ENCODE measurements around the gene KIF13A. TPM values are rescaled to one million over a fixed set of nuclear protein-coding genes. Genes with fewer than 3 reads are reported as not detected.
"Not testable (repeated sequence)": the region's sequence is repeated elsewhere in the genome, so short reads cannot be mapped to it uniquely, and the experiment has no call there.

KIF13A gene
- total RNA-seq, 2 donors from 2014 or later, result 0.45 TPM; not detected in 1

DNA sequence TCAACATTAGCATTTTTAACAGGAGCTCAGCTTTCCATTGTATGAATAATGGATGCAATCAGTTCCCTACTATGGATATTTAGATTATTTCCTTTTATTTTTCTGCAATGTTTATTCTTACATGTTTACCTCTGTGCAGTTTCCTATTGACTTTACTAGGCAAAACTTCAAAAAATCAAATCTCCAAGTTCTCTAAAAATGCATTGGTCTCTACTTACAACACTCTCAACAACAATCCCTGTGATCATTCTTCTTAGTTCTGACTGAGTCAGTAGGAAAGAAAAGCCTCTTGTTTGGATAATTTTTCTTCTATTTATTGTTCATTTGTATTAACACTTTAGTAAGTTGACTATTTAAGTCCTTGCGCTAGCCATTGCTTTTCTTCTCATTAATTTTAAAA lies 126.1 kb downstream of the KIF13A start:
- no peaks in the 10 kb centered on the region for H3K36me3 Mint-ChIP-seq (ENCODE audit: low read depth)
- no peak for ATAC-seq (replicated peaks)
- H3K27ac Mint-ChIP-seq, result no peak overlapping the region
- no peak overlapping the region for H3K4me3 Mint-ChIP-seq
- no peaks in the 10 kb centered on the region for H3K9me3 Mint-ChIP-seq
- peaks cover 5% of the 10 kb centered on the region for H3K27me3 Mint-ChIP-seq
- H3K4me1 Mint-ChIP-seq, result no peaks in the 10 kb centered on the region

- H3K36me3 Mint-ChIP-seq (ENCODE audit: low read depth), result no peaks in the 10 kb centered on the region
- H3K4me1 Mint-ChIP-seq, result no peaks in the 10 kb centered on the region
- H3K4me3 Mint-ChIP-seq, result no peak overlapping the region
- no peak for ATAC-seq (replicated peaks)
- H3K27ac Mint-ChIP-seq, result no peak overlapping the region
- peaks cover 5% of the 10 kb centered on the region for H3K27me3 Mint-ChIP-seq
- H3K9me3 Mint-ChIP-seq, result no peaks in the 10 kb centered on the region
These were observed 127.6 kb downstream of the KIF13A start for GRCh38 chr6:17859846-17860245.

DNA sequence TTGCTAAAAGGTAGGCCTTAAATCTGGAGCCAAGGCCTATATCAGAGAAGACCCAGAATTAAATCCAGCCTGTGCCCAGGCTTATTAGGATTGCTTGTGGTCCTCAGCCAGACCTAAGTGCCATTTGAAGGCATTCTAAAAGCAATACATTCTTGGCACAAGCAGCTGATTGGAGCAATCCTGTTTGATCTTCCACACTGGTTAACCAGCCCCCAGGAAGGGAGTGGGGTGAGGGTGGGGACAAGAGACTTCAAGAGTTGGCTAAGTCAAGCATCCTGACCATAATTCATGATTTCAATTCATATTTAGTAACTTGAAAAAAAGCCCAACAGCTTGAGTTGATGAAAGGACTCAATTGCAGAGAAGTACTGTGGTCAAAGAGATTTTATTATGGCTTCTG lies 128.9 kb downstream of the KIF13A start:
- Mint-ChIP-seq H3K27ac (no peak overlapping the region), H3K27me3 (peaks cover 3% of the 10 kb centered on the region), H3K4me3 (no peak overlapping the region), H3K4me1 (no peaks in the 10 kb centered on the region), H3K36me3 (ENCODE audit: low read depth) (no peaks in the 10 kb centered on the region), H3K9me3 (no peaks in the 10 kb centered on the region)
- ATAC-seq (replicated peaks), result no peak

DNA sequence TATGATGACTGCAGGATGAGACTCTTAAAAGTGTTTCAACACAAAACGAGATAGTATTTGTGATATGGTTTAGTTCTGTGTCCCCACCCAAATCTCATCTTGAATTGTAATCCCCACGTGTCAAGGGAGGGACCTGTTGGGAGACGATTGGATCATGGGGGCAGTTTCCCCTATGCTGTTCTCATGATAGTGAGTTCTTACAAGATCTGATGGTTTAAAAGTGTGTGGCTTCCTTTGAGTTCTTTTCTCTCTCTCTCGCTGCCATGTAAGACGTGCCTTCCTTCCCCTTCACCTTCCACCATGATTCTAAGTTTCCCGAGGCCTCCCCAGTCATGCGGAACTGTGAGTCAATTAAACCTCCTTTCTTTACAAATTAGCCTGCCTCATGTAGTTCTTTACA lies 130.2 kb downstream of the KIF13A start:
- not testable (repeated sequence) for H3K36me3 Mint-ChIP-seq (ENCODE audit: low read depth); H3K27ac Mint-ChIP-seq; H3K4me1 Mint-ChIP-seq; H3K4me3 Mint-ChIP-seq; H3K9me3 Mint-ChIP-seq; ATAC-seq (replicated peaks); H3K27me3 Mint-ChIP-seq

- ATAC-seq (replicated peaks), result no peak
- no peaks in the 10 kb centered on the region for H3K9me3 Mint-ChIP-seq
- H3K36me3 Mint-ChIP-seq (ENCODE audit: low read depth), result no peaks in the 10 kb centered on the region
- H3K27me3 Mint-ChIP-seq, result peaks cover 6% of the 10 kb centered on the region
- no peak overlapping the region for H3K4me3 Mint-ChIP-seq
- H3K27ac Mint-ChIP-seq, result no peak overlapping the region
- H3K4me1 Mint-ChIP-seq, result no peaks in the 10 kb centered on the region
These were observed 131.1 kb downstream of the KIF13A start for GRCh38 chr6:17856306-17856705.

- Mint-ChIP-seq H3K4me3 (no peak overlapping the region), H3K27ac (no peak overlapping the region), H3K4me1 (no peaks in the 10 kb centered on the region), H3K27me3 (peaks cover 10% of the 10 kb centered on the region), H3K9me3 (no peaks in the 10 kb centered on the region), H3K36me3 (ENCODE audit: low read depth) (no peaks in the 10 kb centered on the region)
- ATAC-seq (replicated peaks), result no peak
These were observed 132.1 kb downstream of the KIF13A start for GRCh38 chr6:17855381-17855780.

DNA sequence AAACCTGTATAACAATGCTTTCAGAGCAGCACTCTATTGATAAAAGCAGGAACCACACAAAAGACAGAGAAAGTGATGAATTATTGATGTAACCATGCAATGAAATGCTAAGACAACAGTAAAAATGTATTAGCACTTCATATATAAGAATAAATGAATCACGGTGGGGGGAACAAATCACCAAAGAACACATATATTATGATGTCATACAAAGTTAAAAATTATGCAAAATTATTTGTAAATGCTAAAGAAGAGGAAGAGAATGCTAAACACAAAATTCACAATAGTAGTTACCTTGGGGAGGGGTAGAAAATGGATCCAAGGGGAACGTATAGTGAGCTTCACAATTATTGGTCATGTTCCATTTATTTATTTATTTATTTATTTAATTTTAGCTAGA lies 133.9 kb downstream of the KIF13A start:
- no peak for ATAC-seq (replicated peaks)
- H3K36me3 Mint-ChIP-seq (ENCODE audit: low read depth), result no peaks in the 10 kb centered on the region
- H3K27me3 Mint-ChIP-seq, result peaks cover 14% of the 10 kb centered on the region
- no peaks in the 10 kb centered on the region for H3K9me3 Mint-ChIP-seq
- no peak overlapping the region for H3K27ac Mint-ChIP-seq
- no peak overlapping the region for H3K4me3 Mint-ChIP-seq
- no peaks in the 10 kb centered on the region for H3K4me1 Mint-ChIP-seq

DNA sequence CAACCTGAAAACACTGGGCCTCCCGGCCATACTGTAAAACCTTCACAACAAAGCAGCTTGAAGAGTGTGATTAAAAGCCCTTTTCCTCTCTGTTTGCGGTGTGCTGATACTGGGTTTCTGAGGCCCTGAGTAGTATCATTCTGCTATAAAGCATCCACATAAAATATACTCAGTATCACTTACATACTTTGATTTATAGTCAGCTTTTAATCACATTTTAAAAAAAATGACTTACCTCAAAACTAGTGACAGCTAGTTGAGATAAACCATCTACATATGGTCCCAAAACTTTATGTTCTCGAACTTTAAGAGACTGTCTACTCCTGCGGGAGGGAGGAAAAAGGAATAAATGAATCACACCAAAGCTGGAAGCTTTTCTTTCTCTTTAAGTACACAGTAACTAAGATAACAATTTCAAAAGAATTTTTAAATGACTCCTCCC lies 135.7 kb downstream of the KIF13A start:
- Mint-ChIP-seq H3K4me1 (no peaks in the 10 kb centered on the region), H3K4me3 (no peak overlapping the region), H3K27me3 (peaks cover 14% of the 10 kb centered on the region), H3K9me3 (no peaks in the 10 kb centered on the region), H3K36me3 (ENCODE audit: low read depth) (no peaks in the 10 kb centered on the region), H3K27ac (no peak overlapping the region)
- ATAC-seq (replicated peaks), result no peak

DNA sequence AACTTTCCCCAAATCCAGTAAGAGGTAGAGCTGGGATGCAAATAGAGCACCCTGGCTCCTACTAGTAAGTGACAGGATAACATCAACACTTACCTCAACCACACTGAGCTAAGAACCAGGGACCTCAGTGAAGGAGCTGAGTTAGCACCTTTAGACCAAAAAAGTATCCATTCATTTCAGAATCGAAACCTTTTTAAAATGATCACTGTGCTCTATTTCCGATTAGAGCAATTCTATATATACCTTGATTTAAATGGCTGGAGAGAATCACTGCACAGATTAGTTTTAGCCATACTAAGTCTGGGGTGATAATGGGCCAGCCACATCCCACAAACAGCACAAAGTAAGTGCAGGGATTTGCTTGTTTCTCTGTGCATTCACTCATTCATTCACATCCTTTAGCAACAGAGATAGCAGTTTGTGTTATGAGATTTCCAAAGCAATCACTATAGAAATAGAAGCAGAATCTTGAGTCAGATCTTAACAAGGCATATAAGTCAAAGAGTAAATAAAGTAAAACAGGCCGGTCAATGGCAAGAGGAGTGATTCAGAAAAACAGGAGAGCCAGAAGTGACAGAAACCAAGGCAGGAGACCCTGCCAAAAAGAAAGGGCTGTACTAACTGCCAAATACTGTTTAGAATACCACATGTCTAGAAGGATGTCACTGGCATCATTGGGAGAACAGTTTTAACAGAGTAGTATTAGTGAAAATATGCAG lies 136.3 kb downstream of the KIF13A start:
- Mint-ChIP-seq H3K4me1 (no peaks in the 10 kb centered on the region), H3K4me3 (no peak overlapping the region), H3K36me3 (ENCODE audit: low read depth) (no peaks in the 10 kb centered on the region), H3K9me3 (no peaks in the 10 kb centered on the region), H3K27ac (no peak overlapping the region), H3K27me3 (peaks cover 14% of the 10 kb centered on the region)
- ATAC-seq (replicated peaks), result no peak

DNA sequence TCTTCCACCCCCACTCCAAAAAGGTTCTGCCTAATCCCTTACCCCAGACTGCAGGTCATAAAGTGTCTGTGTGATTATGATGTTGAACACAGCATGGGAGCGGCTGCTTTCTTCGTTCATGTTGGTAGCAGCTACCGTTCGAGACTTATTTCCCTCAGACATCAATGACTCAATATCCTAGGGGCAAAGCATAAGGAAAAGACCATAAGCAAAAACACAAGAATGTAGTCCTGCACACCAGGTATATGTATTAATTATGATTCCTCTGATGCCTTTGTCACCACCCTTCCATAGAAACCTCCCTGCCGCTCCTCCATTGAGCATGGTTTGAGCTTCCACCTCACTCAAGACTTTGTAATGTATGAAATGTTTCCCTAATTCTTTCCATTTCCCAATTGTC lies 137.2 kb downstream of the KIF13A start:
- no peak for ATAC-seq (replicated peaks)
- Mint-ChIP-seq H3K27me3 (peaks cover 12% of the 10 kb centered on the region), H3K9me3 (no peaks in the 10 kb centered on the region)

GRCh38 chr6:17847203-17847760 lies 140.2 kb downstream of the KIF13A start:
- Mint-ChIP-seq H3K27ac (no peak overlapping the region), H3K4me3 (no peak overlapping the region), H3K27me3 (peaks cover 8% of the 10 kb centered on the region), H3K36me3 (ENCODE audit: low read depth) (no peaks in the 10 kb centered on the region), H3K9me3 (no peaks in the 10 kb centered on the region), H3K4me1 (no peaks in the 10 kb centered on the region)
- no peak for ATAC-seq (replicated peaks)

More for the DNA sequence above, 137.2 kb downstream of the KIF13A start:
- H3K4me1 Mint-ChIP-seq, result no peaks in the 10 kb centered on the region
- H3K4me3 Mint-ChIP-seq, result no peak overlapping the region
- no peak overlapping the region for H3K27ac Mint-ChIP-seq
- no peaks in the 10 kb centered on the region for H3K36me3 Mint-ChIP-seq (ENCODE audit: low read depth)

DNA sequence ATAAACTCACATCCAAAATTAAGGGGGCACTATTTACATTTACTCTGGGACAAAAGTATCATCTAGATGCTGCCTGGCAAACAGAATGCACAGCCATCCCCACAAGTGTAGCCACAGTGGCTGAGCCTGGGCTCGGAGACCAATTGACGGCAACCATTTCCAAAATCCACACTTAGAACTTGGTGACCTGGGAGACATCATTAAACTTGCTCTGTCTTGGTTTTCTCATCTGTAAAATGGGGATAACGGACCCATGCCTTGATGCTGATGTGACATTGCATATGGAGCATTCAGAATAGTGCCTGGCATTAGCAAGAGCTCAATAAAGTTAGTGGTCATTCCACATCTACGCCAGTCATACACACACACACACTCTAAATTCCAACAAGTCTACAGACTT lies 140.7 kb downstream of the KIF13A start:
- H3K4me3 Mint-ChIP-seq, result no peak overlapping the region
- no peaks in the 10 kb centered on the region for H3K4me1 Mint-ChIP-seq
- no peak overlapping the region for H3K27ac Mint-ChIP-seq
- no peaks in the 10 kb centered on the region for H3K36me3 Mint-ChIP-seq (ENCODE audit: low read depth)
- H3K27me3 Mint-ChIP-seq, result peaks cover 8% of the 10 kb centered on the region
- no peaks in the 10 kb centered on the region for H3K9me3 Mint-ChIP-seq
- no peak for ATAC-seq (replicated peaks)

GRCh38 chr6:17845598-17845997 lies 141.8 kb downstream of the KIF13A start:
- H3K4me3 Mint-ChIP-seq, result no peak overlapping the region
- H3K27me3 Mint-ChIP-seq, result peaks cover 5% of the 10 kb centered on the region
- H3K36me3 Mint-ChIP-seq (ENCODE audit: low read depth), result no peaks in the 10 kb centered on the region
- H3K9me3 Mint-ChIP-seq, result no peaks in the 10 kb centered on the region
- ATAC-seq (replicated peaks), result no peak
- H3K27ac Mint-ChIP-seq, result no peak overlapping the region
- H3K4me1 Mint-ChIP-seq, result no peaks in the 10 kb centered on the region

- not testable (repeated sequence) for H3K9me3 Mint-ChIP-seq; H3K4me3 Mint-ChIP-seq; ATAC-seq (replicated peaks); H3K27ac Mint-ChIP-seq; H3K27me3 Mint-ChIP-seq; H3K4me1 Mint-ChIP-seq; H3K36me3 Mint-ChIP-seq (ENCODE audit: low read depth)
These were observed 142.5 kb downstream of the KIF13A start for GRCh38 chr6:17844967-17845366.

DNA sequence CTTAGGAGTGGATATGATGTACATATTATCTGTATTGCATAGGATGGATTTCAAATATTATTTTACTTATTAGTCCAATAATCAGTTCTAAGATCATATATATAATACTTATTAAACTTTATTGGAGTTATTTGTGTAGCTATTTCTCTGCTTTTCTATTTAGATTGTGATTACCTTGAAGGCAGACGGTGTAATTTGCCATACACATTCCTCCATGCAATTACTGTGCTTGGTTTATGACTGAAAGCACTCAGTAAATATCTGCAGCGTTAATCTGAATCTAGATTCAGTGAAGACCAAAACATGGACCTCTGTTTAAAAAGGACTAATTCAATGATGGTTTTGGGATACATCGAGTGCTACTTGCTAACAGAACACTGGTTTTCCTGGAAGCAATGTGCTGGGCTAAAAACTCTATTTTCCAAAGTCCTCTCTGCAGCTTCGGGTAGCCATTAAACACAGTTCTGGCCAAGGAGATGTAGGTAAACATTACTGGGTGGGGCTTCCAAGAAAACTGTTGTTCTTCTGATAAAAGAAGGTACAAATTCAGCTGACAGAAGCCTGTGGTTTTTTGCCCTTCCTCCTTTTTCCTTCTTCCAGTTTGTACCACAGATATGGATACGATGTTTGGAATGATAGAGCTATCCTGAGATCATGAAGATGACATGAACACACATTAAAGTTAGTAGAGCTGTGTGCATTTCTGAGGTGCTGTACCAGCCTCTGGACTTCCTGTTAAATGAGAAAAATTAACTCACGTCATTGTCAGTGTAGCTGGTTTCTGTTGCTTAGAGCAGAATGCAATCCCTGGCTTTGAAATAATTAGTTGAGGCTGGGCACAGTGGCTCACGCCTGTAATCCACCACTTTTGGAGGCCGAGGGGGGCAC lies 144.3 kb downstream of the KIF13A start:
- Mint-ChIP-seq H3K4me1 (no peaks in the 10 kb centered on the region), H3K27me3 (no peaks in the 10 kb centered on the region), H3K9me3 (no peaks in the 10 kb centered on the region), H3K4me3 (no peak overlapping the region), H3K36me3 (ENCODE audit: low read depth) (no peaks in the 10 kb centered on the region), H3K27ac (no peak overlapping the region)
- ATAC-seq (replicated peaks), result no peak

All from activated T-helper 17 cell treated with anti-CD3 and anti-CD28 coated beads, Interleukin-2, amount 50 U/mL, for 72 hours (primary cell).